PC-9 (cell line): ENCODE data around the gene RAB7B.

Experiments
- CTCF ChIP-seq: fragments of 200-600 bp; sonication (generic); conservative IDR thresholded peaks from 2 replicates; pipeline ENCODE4 v1.6.1; 2017; ENCODE audit warnings: mixed run types, antibody characterized with exemption, mild to moderate bottlenecking, moderate library complexity
- EZH2 ChIP-seq: fragments of 200-600 bp; sonication (generic); IDR thresholded peaks from 2 replicates; pipeline ENCODE4 v1.8.0; 2017; ENCODE audit warnings: antibody characterized with exemption, low read depth

DNA sequence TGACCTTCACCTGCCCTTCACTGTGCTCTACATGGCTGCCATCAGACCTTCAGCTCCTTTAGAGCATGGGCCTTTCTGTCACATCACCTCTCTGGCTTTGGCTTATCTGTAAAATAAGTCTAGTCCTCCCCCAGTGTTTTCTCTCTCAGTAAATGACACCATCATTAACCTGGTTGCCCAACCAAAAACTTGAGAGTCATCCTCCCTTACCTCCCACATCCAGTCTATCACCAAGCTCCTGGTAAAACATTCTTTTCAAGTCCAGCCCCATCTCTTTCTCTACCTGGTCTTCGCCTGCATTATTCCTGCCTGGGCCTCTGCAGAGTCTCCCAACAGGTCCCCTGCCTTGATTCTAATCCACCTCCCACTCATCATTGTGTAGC is 73.0 kb downstream of the RAB7B start:
- TF ChIP-seq CTCF (no peak), EZH2 (no peak)
